Measurements from ENCODE around the gene ASCC3. TPM values are rescaled to one million over a fixed set of nuclear protein-coding genes. Genes with fewer than 3 reads are reported as not detected.

The ASCC3 gene, protein sequence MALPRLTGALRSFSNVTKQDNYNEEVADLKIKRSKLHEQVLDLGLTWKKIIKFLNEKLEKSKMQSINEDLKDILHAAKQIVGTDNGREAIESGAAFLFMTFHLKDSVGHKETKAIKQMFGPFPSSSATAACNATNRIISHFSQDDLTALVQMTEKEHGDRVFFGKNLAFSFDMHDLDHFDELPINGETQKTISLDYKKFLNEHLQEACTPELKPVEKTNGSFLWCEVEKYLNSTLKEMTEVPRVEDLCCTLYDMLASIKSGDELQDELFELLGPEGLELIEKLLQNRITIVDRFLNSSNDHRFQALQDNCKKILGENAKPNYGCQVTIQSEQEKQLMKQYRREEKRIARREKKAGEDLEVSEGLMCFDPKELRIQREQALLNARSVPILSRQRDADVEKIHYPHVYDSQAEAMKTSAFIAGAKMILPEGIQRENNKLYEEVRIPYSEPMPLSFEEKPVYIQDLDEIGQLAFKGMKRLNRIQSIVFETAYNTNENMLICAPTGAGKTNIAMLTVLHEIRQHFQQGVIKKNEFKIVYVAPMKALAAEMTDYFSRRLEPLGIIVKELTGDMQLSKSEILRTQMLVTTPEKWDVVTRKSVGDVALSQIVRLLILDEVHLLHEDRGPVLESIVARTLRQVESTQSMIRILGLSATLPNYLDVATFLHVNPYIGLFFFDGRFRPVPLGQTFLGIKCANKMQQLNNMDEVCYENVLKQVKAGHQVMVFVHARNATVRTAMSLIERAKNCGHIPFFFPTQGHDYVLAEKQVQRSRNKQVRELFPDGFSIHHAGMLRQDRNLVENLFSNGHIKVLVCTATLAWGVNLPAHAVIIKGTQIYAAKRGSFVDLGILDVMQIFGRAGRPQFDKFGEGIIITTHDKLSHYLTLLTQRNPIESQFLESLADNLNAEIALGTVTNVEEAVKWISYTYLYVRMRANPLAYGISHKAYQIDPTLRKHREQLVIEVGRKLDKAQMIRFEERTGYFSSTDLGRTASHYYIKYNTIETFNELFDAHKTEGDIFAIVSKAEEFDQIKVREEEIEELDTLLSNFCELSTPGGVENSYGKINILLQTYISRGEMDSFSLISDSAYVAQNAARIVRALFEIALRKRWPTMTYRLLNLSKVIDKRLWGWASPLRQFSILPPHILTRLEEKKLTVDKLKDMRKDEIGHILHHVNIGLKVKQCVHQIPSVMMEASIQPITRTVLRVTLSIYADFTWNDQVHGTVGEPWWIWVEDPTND (N-terminal part only)
- 57.9 TPM for total RNA-seq (ENCODE audit: unreplicated experiment)
- long read RNA-seq, partial matches to known transcripts = 7 of 7 reads
- long read RNA-seq, other reads (novel, unspliced or antisense) = 0 of 7 reads

DNA sequence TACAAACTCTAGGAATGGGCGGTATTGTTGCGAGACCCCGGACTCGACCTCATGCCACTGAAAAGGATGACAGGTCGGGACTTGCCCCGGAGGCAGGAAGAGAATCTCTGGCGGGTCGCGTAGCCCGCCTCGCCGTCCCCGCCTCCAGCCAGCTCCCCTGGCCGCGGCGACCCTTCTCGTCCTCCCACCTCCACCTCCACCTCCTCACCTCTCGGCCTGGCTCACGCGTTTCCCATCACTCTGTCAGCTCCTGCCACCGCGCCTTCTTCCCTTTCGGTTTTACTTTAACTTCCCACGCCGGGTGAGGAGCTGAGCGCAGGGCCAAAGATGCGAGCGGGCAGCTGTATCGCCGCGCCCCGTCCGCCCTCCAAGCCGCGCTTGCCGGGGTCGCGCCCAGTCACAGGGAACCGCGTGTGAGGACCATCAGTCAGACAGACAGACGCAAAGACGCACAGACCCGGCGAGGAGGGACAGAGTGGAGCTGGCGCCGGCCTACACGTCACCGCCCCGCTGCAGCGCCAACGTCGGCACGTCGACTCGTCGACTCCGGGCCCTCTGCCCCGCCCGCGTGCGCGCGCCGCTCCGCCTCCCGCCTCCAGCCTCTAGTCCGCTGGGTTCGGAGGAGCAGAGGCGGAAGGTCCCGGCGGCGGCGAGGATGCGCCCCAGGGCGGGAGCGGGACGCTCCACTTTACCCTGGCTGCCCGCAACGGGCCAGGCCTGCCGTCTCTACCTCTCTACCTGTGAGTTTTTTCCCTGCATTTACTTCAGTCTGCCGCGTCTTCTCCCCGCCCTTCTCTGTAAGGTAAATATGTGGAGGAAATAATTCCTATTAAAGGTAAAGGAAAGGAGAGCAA lies at the start of gene ASCC3:
Gene ASCC3 (minus strand): TSS at position 477 of the 854 bp plus-strand sequence. CDS start 13,332 bp downstream, outside the sequence.
- peak; percentile 89 for DNase-seq (ENCODE audit: low spot score)
- Mint-ChIP-seq H3K4me3 (ENCODE audit: unreplicated experiment) (peak within 1 kb of the TSS; percentile 99), H3K4me1 (ENCODE audit: unreplicated experiment) (peaks cover 23% of the 10 kb centered on the region), H3K27me3 (ENCODE audit: unreplicated experiment) (no peaks in the 10 kb centered on the region), H3K36me3 (ENCODE audit: low read depth, unreplicated experiment) (no peaks in the 10 kb centered on the region), H3K9me3 (ENCODE audit: unreplicated experiment) (no peaks in the 10 kb centered on the region), H3K27ac (ENCODE audit: unreplicated experiment) (peak within 1 kb of the TSS; percentile 67)
- TF ChIP-seq CTCF (IDR thresholded peaks at IDR 0.05; ENCODE audit: unreplicated experiment) = no peak

- Mint-ChIP-seq H3K27me3 (ENCODE audit: unreplicated experiment) (no peaks in the 10 kb centered on the region), H3K9me3 (ENCODE audit: unreplicated experiment) (no peaks in the 10 kb centered on the region), H3K27ac (ENCODE audit: unreplicated experiment) (no peak overlapping the region), H3K36me3 (ENCODE audit: low read depth, unreplicated experiment) (no peaks in the 10 kb centered on the region), H3K4me1 (ENCODE audit: unreplicated experiment) (no peaks in the 10 kb centered on the region), H3K4me3 (ENCODE audit: unreplicated experiment) (no peak overlapping the region)
- no peak for DNase-seq (ENCODE audit: low spot score)
- TF ChIP-seq CTCF (IDR thresholded peaks at IDR 0.05; ENCODE audit: unreplicated experiment) = no peak
Measured at GRCh38 chr6:100925749-100926148, 44.6 kb upstream of the ASCC3 start.

- H3K27me3 Mint-ChIP-seq (ENCODE audit: unreplicated experiment) = no peaks in the 10 kb centered on the region
- no peaks in the 10 kb centered on the region for H3K4me1 Mint-ChIP-seq (ENCODE audit: unreplicated experiment)
- DNase-seq (ENCODE audit: low spot score) = no peak
- no peak overlapping the region for H3K4me3 Mint-ChIP-seq (ENCODE audit: unreplicated experiment)
- no peaks in the 10 kb centered on the region for H3K9me3 Mint-ChIP-seq (ENCODE audit: unreplicated experiment)
- no peak for TF ChIP-seq CTCF (IDR thresholded peaks at IDR 0.05; ENCODE audit: unreplicated experiment)
- no peak overlapping the region for H3K27ac Mint-ChIP-seq (ENCODE audit: unreplicated experiment)
- no peaks in the 10 kb centered on the region for H3K36me3 Mint-ChIP-seq (ENCODE audit: low read depth, unreplicated experiment)
Measured at GRCh38 chr6:100924534-100925227, 43.6 kb upstream of the ASCC3 start.

DNA sequence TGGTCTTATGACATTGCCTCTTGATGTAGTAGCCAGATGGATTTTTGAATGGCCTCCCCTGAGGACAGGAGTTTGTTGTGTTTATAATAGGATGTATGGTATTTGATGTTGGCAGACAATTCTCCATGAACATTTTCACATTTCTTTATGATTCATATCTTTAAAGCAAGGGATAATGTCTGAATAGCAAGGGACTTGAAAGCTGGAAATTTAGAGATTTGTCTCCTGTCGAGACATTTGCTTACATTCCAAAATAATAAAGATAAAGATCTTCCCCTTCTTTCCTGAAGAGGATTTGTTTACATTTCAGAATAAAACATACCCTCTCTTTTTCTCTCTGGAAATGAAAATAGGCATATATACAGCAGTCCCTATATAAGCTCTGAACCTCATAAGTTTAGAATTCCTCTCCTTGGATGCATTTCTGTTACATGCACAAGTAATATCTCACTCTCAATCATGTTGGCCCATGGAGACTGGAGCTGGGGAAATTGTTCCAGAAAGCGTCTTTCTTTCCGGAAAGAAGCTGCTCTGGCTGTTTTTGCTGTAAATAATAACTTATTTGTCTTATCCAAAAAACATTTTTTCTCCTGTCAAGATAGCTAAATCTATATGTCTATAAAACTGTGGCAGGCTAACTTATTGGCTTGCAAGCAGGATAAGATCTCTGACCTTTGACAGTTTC lies 42.5 kb upstream of the ASCC3 start:
- Mint-ChIP-seq H3K27ac (ENCODE audit: unreplicated experiment) (no peak overlapping the region), H3K36me3 (ENCODE audit: low read depth, unreplicated experiment) (no peaks in the 10 kb centered on the region), H3K27me3 (ENCODE audit: unreplicated experiment) (no peaks in the 10 kb centered on the region), H3K9me3 (ENCODE audit: unreplicated experiment) (no peaks in the 10 kb centered on the region), H3K4me3 (ENCODE audit: unreplicated experiment) (no peak overlapping the region), H3K4me1 (ENCODE audit: unreplicated experiment) (no peaks in the 10 kb centered on the region)
- no peak for TF ChIP-seq CTCF (IDR thresholded peaks at IDR 0.05; ENCODE audit: unreplicated experiment)
- DNase-seq (ENCODE audit: low spot score) = no peak

Measured in endothelial cell (in vitro differentiated cells).